Measurements from ENCODE around the gene VASP. TPM values are rescaled to one million over a fixed set of nuclear protein-coding genes. Genes with fewer than 3 reads are reported as not detected.

VASP gene
- total and polyA plus RNA-seq, 9 of the 15 experiments (the other 6 are each of a cell fraction or from before 2014, with no cell fraction given), result 16.7 to 261 (median 112) TPM

DNA sequence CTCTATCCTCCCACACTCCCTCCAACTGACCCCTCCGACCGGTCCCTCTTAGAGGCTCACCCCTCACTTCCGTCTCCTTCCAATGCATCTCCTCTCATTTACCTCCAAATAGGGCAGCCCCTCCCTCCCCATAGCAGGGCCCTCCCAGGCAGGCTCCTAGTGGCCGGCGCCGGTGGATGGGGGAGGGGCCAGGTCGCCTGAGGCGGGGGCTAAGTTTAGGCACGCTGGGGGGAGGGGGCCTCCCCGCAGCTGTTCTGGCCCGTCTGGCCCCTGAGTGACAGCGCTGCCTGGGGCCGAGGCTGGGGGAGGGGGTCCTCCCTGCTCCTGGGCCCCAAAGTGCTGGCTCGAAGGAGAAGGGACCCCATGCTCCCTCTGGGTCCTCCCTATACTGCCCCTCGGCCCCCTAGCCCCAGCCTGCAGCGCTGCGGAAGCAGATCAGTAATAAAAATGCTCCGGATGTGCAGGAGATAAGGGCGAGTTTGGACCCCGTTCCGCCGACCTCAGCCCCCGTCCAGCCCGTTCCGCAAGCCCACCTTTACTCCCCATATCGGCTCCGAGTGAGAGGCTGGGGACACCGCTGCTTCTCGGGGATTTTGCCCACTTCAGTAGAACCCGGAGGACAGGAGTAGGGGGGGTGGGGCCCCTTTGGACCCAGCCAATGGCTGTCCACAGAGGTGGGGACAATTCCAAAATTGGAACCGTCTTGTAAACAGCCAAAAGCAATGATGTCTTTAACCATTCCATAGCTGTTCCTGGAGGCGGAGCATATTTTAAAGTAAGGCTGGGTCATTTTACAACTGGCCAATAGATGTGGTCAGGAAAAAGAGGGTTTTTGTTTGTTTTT lies 14.4 kb upstream of the VASP start (continued):
- TF ChIP-seq ELF4 (CRISPR knock-in tag; IDR thresholded peaks at IDR 0.05) (no peak), HLTF (IDR thresholded peaks at IDR 0.05) (no peak), PHB2 (IDR thresholded peaks at IDR 0.05; ENCODE audit: low read depth) (no peak), HDAC8 (tag; IDR thresholded peaks at IDR 0.05) (no peak), TRIM24 (IDR thresholded peaks at IDR 0.05) (peak in 1 of 2 experiments; percentile 36; a peak in 1 of 4 replicates), BDP1 (IDR thresholded peaks at IDR 0.05; ENCODE audit: insufficient read depth, insufficient read length) (no peak)
- TF ChIP-seq, protein P1, sequence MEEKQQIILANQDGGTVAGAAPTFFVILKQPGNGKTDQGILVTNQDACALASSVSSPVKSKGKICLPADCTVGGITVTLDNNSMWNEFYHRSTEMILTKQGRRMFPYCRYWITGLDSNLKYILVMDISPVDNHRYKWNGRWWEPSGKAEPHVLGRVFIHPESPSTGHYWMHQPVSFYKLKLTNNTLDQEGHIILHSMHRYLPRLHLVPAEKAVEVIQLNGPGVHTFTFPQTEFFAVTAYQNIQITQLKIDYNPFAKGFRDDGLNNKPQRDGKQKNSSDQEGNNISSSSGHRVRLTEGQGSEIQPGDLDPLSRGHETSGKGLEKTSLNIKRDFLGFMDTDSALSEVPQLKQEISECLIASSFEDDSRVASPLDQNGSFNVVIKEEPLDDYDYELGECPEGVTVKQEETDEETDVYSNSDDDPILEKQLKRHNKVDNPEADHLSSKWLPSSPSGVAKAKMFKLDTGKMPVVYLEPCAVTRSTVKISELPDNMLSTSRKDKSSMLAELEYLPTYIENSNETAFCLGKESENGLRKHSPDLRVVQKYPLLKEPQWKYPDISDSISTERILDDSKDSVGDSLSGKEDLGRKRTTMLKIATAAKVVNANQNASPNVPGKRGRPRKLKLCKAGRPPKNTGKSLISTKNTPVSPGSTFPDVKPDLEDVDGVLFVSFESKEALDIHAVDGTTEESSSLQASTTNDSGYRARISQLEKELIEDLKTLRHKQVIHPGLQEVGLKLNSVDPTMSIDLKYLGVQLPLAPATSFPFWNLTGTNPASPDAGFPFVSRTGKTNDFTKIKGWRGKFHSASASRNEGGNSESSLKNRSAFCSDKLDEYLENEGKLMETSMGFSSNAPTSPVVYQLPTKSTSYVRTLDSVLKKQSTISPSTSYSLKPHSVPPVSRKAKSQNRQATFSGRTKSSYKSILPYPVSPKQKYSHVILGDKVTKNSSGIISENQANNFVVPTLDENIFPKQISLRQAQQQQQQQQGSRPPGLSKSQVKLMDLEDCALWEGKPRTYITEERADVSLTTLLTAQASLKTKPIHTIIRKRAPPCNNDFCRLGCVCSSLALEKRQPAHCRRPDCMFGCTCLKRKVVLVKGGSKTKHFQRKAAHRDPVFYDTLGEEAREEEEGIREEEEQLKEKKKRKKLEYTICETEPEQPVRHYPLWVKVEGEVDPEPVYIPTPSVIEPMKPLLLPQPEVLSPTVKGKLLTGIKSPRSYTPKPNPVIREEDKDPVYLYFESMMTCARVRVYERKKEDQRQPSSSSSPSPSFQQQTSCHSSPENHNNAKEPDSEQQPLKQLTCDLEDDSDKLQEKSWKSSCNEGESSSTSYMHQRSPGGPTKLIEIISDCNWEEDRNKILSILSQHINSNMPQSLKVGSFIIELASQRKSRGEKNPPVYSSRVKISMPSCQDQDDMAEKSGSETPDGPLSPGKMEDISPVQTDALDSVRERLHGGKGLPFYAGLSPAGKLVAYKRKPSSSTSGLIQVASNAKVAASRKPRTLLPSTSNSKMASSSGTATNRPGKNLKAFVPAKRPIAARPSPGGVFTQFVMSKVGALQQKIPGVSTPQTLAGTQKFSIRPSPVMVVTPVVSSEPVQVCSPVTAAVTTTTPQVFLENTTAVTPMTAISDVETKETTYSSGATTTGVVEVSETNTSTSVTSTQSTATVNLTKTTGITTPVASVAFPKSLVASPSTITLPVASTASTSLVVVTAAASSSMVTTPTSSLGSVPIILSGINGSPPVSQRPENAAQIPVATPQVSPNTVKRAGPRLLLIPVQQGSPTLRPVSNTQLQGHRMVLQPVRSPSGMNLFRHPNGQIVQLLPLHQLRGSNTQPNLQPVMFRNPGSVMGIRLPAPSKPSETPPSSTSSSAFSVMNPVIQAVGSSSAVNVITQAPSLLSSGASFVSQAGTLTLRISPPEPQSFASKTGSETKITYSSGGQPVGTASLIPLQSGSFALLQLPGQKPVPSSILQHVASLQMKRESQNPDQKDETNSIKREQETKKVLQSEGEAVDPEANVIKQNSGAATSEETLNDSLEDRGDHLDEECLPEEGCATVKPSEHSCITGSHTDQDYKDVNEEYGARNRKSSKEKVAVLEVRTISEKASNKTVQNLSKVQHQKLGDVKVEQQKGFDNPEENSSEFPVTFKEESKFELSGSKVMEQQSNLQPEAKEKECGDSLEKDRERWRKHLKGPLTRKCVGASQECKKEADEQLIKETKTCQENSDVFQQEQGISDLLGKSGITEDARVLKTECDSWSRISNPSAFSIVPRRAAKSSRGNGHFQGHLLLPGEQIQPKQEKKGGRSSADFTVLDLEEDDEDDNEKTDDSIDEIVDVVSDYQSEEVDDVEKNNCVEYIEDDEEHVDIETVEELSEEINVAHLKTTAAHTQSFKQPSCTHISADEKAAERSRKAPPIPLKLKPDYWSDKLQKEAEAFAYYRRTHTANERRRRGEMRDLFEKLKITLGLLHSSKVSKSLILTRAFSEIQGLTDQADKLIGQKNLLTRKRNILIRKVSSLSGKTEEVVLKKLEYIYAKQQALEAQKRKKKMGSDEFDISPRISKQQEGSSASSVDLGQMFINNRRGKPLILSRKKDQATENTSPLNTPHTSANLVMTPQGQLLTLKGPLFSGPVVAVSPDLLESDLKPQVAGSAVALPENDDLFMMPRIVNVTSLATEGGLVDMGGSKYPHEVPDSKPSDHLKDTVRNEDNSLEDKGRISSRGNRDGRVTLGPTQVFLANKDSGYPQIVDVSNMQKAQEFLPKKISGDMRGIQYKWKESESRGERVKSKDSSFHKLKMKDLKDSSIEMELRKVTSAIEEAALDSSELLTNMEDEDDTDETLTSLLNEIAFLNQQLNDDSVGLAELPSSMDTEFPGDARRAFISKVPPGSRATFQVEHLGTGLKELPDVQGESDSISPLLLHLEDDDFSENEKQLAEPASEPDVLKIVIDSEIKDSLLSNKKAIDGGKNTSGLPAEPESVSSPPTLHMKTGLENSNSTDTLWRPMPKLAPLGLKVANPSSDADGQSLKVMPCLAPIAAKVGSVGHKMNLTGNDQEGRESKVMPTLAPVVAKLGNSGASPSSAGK (IDR thresholded peaks at IDR 0.05), result no peak
- TF ChIP-seq, protein P2, sequence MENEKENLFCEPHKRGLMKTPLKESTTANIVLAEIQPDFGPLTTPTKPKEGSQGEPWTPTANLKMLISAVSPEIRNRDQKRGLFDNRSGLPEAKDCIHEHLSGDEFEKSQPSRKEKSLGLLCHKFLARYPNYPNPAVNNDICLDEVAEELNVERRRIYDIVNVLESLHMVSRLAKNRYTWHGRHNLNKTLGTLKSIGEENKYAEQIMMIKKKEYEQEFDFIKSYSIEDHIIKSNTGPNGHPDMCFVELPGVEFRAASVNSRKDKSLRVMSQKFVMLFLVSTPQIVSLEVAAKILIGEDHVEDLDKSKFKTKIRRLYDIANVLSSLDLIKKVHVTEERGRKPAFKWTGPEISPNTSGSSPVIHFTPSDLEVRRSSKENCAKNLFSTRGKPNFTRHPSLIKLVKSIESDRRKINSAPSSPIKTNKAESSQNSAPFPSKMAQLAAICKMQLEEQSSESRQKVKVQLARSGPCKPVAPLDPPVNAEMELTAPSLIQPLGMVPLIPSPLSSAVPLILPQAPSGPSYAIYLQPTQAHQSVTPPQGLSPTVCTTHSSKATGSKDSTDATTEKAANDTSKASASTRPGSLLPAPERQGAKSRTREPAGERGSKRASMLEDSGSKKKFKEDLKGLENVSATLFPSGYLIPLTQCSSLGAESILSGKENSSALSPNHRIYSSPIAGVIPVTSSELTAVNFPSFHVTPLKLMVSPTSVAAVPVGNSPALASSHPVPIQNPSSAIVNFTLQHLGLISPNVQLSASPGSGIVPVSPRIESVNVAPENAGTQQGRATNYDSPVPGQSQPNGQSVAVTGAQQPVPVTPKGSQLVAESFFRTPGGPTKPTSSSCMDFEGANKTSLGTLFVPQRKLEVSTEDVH (IDR thresholded peaks at IDR 0.05; ENCODE audit: low read depth, partially characterized antibody), result no peak
- TF ChIP-seq, protein P3, sequence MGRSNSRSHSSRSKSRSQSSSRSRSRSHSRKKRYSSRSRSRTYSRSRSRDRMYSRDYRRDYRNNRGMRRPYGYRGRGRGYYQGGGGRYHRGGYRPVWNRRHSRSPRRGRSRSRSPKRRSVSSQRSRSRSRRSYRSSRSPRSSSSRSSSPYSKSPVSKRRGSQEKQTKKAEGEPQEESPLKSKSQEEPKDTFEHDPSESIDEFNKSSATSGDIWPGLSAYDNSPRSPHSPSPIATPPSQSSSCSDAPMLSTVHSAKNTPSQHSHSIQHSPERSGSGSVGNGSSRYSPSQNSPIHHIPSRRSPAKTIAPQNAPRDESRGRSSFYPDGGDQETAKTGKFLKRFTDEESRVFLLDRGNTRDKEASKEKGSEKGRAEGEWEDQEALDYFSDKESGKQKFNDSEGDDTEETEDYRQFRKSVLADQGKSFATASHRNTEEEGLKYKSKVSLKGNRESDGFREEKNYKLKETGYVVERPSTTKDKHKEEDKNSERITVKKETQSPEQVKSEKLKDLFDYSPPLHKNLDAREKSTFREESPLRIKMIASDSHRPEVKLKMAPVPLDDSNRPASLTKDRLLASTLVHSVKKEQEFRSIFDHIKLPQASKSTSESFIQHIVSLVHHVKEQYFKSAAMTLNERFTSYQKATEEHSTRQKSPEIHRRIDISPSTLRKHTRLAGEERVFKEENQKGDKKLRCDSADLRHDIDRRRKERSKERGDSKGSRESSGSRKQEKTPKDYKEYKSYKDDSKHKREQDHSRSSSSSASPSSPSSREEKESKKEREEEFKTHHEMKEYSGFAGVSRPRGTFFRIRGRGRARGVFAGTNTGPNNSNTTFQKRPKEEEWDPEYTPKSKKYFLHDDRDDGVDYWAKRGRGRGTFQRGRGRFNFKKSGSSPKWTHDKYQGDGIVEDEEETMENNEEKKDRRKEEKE (IDR thresholded peaks at IDR 0.05; ENCODE audit: borderline replicate concordance in 1 of 2, control insufficient read depth in 1 of 2, low read depth in 2 of 2, low read length in 1 of 2), result no peak

Data from K562 (cell line).